Lower leg skin (tissue), 4 donors: ENCODE results near the gene TMEM132D. TPM values are rescaled to one million over a fixed set of nuclear protein-coding genes. Genes with fewer than 3 reads are reported as not detected.

Experiments
- DNase-seq, 2 donors: peaks; one replicate each; pipeline ENCODE4 v3.0.0-alpha.2; 2019; ENCODE audit warnings: low spot score in 2 of 2
- H3K4me3 ChIP-seq: fragments of 200-600 bp; sonication (generic); 2 replicates; pipeline ENCODE4 v1.5.1; 2017; ENCODE audit warnings: mild to moderate bottlenecking, low read depth; ENCODE audit not compliant: poor library complexity, severe bottlenecking
- CTCF ChIP-seq, 3 donors: fragments of 450-650 bp; IDR thresholded peaks; one replicate each; pipeline ENCODE4 v1.5.1; 2016; ENCODE audit warnings: antibody characterized with exemption in 3 of 3, mild to moderate bottlenecking in 3 of 3, moderate library complexity in 2 of 3
- POLR2A ChIP-seq, 2 donors: fragments of 450-650 bp; IDR thresholded peaks; one replicate each; pipeline ENCODE4 v1.6.1; 2016 to 2017; ENCODE audit warnings: antibody characterized with exemption in 2 of 2, mild to moderate bottlenecking in 1 of 2, moderate library complexity in 1 of 2
- WGBS, 2 donors: methylation state at CpG; one replicate each; pipeline ENCODE4 v1.1.5; 2018; 5-methylcytosine and 5-hydroxymethylcytosine counted together
- intact Hi-C: fragments of 100-400 bp; cut with DNase I; formaldehyde crosslinking; loops from one replicate; pipeline ENCODE4 v1.15.0; 2023; ENCODE audit warnings: low total_unique reads
- total RNA-seq, 4 donors: library from RNA; depleted of rRNA; stranded (reverse); fragments of >200 nt; gene quantifications; one replicate each; pipeline ENCODE4 v1.1.0, GENCODE V29; 2016

Gene TMEM132D
- total RNA-seq, 4 donors from 2014 or later: not detected

- intact Hi-C loops: no loop called here
- WGBS, 2 donors: 50 to 59% methylated on average over 6 of the region's 6 CpGs
- TF ChIP-seq CTCF (IDR thresholded peaks at IDR 0.05): no peak
- no peak for TF ChIP-seq POLR2A (IDR thresholded peaks at IDR 0.05)
- no peak overlapping the region for H3K4me3 ChIP-seq
- DNase-seq: no peak
Measured at GRCh38 chr12:129202109-129202814, 701.6 kb downstream of the TMEM132D start.

GRCh38 chr12:129201029-129201428 lies 702.8 kb downstream of the TMEM132D start:
- 87 to 90% methylated on average over 2 of the region's 2 CpGs for WGBS, 2 donors
- no peak for DNase-seq
- intact Hi-C loops: no loop called here
- no peak overlapping the region for H3K4me3 ChIP-seq
- TF ChIP-seq POLR2A (IDR thresholded peaks at IDR 0.05) (no peak), CTCF (IDR thresholded peaks at IDR 0.05) (no peak)

GRCh38 chr12:129200576-129200975 lies 703.2 kb downstream of the TMEM132D start:
- TF ChIP-seq POLR2A (IDR thresholded peaks at IDR 0.05) (no peak), CTCF (IDR thresholded peaks at IDR 0.05) (no peak)
- intact Hi-C loops: no loop called here
- WGBS, 2 donors: 65 to 71% methylated on average over 8 of the region's 8 CpGs
- no peak overlapping the region for H3K4me3 ChIP-seq
- no peak for DNase-seq

GRCh38 chr12:129196927-129197326 lies 706.9 kb downstream of the TMEM132D start:
- H3K4me3 ChIP-seq: no peak overlapping the region
- TF ChIP-seq CTCF (IDR thresholded peaks at IDR 0.05): no peak
- no peak for TF ChIP-seq POLR2A (IDR thresholded peaks at IDR 0.05)
- intact Hi-C loops: no loop called here
- DNase-seq: no peak
- WGBS, 2 donors: 82 to 83% methylated on average over 3 of the region's 3 CpGs

- no peak overlapping the region for H3K4me3 ChIP-seq
- TF ChIP-seq POLR2A (IDR thresholded peaks at IDR 0.05) (no peak), CTCF (IDR thresholded peaks at IDR 0.05) (no peak)
- DNase-seq: no peak
- intact Hi-C loops: no loop called here
- WGBS, 2 donors: 77 to 88% methylated on average over 2 of the region's 2 CpGs
Measured at GRCh38 chr12:129195081-129195480, 708.7 kb downstream of the TMEM132D start.
